BLaER1 (cell line): ENCODE results near the gene TNPO2.

Source experiments
- H3K27ac ChIP-seq: shearing (Covaris generic); formaldehyde crosslinking; 2 replicates; pipeline ENCODE4 v1.8.1; 2022
- H3K27me3 ChIP-seq: shearing (Covaris generic); formaldehyde crosslinking; 2 replicates; pipeline ENCODE4 v1.8.1; 2022
- H3K36me3 ChIP-seq: shearing (Covaris generic); formaldehyde crosslinking; 2 replicates; pipeline ENCODE4 v1.8.1; 2022
- H3K4me1 ChIP-seq: shearing (Covaris generic); formaldehyde crosslinking; 2 replicates; pipeline ENCODE4 v1.8.1; 2022
- H3K4me2 ChIP-seq: shearing (Covaris generic); formaldehyde crosslinking; 2 replicates; pipeline ENCODE4 v1.8.1; 2022
- H3K4me3 ChIP-seq: shearing (Covaris generic); formaldehyde crosslinking; 2 replicates; pipeline ENCODE4 v1.8.1; 2022
- H3K9ac ChIP-seq: shearing (Covaris generic); formaldehyde crosslinking; 2 replicates; pipeline ENCODE4 v1.8.1; 2022
- H3K9me3 ChIP-seq: shearing (Covaris generic); formaldehyde crosslinking; 2 replicates; pipeline ENCODE4 v1.8.1; 2022
- H4K20me1 ChIP-seq: shearing (Covaris generic); formaldehyde crosslinking; 2 replicates; pipeline ENCODE4 v1.8.1; 2022
- Cebpa-rat ChIP-seq: shearing (Covaris generic); IDR thresholded peaks from 2 replicates; pipeline ENCODE4 v1.8.1; 2022

Gene TNPO2

GRCh38 chr19:12664406-12665280 is 59.1 kb downstream of the TNPO2 start:
- no peaks in the 10 kb centered on the region for H3K27me3 ChIP-seq
- no peaks in the 10 kb centered on the region for H3K9me3 ChIP-seq
- peak overlapping the region; percentile 88 for H3K4me2 ChIP-seq
- H4K20me1 ChIP-seq, result peaks cover 6% of the 10 kb centered on the region; the same call in 1 of the 2 replicates
- peaks cover 54% of the 10 kb centered on the region for H3K36me3 ChIP-seq
- no peak for TF ChIP-seq Cebpa-rat
- peak overlapping the region; percentile 87 for H3K9ac ChIP-seq
- H3K4me3 ChIP-seq, result peak overlapping the region; percentile 90
- H3K4me1 ChIP-seq, result peaks cover 42% of the 10 kb centered on the region
- H3K27ac ChIP-seq, result peak overlapping the region; percentile 76

GRCh38 chr19:12660980-12661379 is 62.8 kb downstream of the TNPO2 start:
- Histone ChIP-seq H3K4me3 (no peak overlapping the region), H3K9me3 (no peaks in the 10 kb centered on the region), H3K36me3 (peaks cover 90% of the 10 kb centered on the region), H4K20me1 (no peaks in the 10 kb centered on the region), H3K27me3 (no peaks in the 10 kb centered on the region), H3K4me1 (peaks cover 20% of the 10 kb centered on the region), H3K9ac (no peak overlapping the region), H3K4me2 (no peak overlapping the region), H3K27ac (no peak overlapping the region)
- no peak for TF ChIP-seq Cebpa-rat

- no peaks in the 10 kb centered on the region for H3K9me3 ChIP-seq
- H3K4me2 ChIP-seq, result no peak overlapping the region
- no peaks in the 10 kb centered on the region for H3K4me1 ChIP-seq
- no peak for TF ChIP-seq Cebpa-rat
- no peaks in the 10 kb centered on the region for H4K20me1 ChIP-seq
- H3K36me3 ChIP-seq, result peaks cover 99% of the 10 kb centered on the region
- no peaks in the 10 kb centered on the region for H3K27me3 ChIP-seq
- H3K4me3 ChIP-seq, result no peak overlapping the region
- no peak overlapping the region for H3K9ac ChIP-seq
- no peak overlapping the region for H3K27ac ChIP-seq
Measured at GRCh38 chr19:12657966-12658365, 65.8 kb downstream of the TNPO2 start.

- TF ChIP-seq Cebpa-rat, result no peak
- H3K27ac ChIP-seq, result no peak overlapping the region
- H3K9ac ChIP-seq, result no peak overlapping the region
Measured at GRCh38 chr19:12656899-12657571, 66.7 kb downstream of the TNPO2 start.

GRCh38 chr19:12655546-12655945 is 68.2 kb downstream of the TNPO2 start:
- H3K4me2 ChIP-seq, result no peak overlapping the region
- no peaks in the 10 kb centered on the region for H3K27me3 ChIP-seq
- no peak for TF ChIP-seq Cebpa-rat

More at GRCh38 chr19:12656899-12657571, 66.7 kb downstream of the TNPO2 start:
- Histone ChIP-seq H4K20me1 (no peaks in the 10 kb centered on the region), H3K4me3 (no peak overlapping the region), H3K27me3 (no peaks in the 10 kb centered on the region), H3K4me1 (no peaks in the 10 kb centered on the region), H3K36me3 (peaks cover 99% of the 10 kb centered on the region), H3K4me2 (no peak overlapping the region), H3K9me3 (no peaks in the 10 kb centered on the region)

GRCh38 chr19:12652219-12652618 is 71.5 kb downstream of the TNPO2 start:
- H4K20me1 ChIP-seq, result no peaks in the 10 kb centered on the region
- peaks cover 84% of the 10 kb centered on the region for H3K36me3 ChIP-seq

More at GRCh38 chr19:12655546-12655945, 68.2 kb downstream of the TNPO2 start:
- Histone ChIP-seq H3K36me3 (peaks cover 98% of the 10 kb centered on the region), H4K20me1 (no peaks in the 10 kb centered on the region), H3K27ac (no peak overlapping the region), H3K9me3 (no peaks in the 10 kb centered on the region), H3K4me3 (no peak overlapping the region), H3K9ac (no peak overlapping the region), H3K4me1 (no peaks in the 10 kb centered on the region)

GRCh38 chr19:12649941-12650340 is 73.8 kb downstream of the TNPO2 start:
- Histone ChIP-seq H3K27me3 (no peaks in the 10 kb centered on the region), H3K27ac (no peak overlapping the region), H3K4me3 (no peak overlapping the region), H3K4me2 (no peak overlapping the region), H4K20me1 (no peaks in the 10 kb centered on the region), H3K9ac (no peak overlapping the region), H3K9me3 (no peaks in the 10 kb centered on the region), H3K4me1 (peaks cover 13% of the 10 kb centered on the region), H3K36me3 (peaks cover 80% of the 10 kb centered on the region)
- TF ChIP-seq Cebpa-rat, result no peak

More at GRCh38 chr19:12652219-12652618, 71.5 kb downstream of the TNPO2 start:
- H3K9ac ChIP-seq, result no peak overlapping the region
- H3K4me1 ChIP-seq, result peaks cover 3% of the 10 kb centered on the region
- H3K9me3 ChIP-seq, result no peaks in the 10 kb centered on the region
- no peak overlapping the region for H3K4me2 ChIP-seq
- H3K4me3 ChIP-seq, result no peak overlapping the region
- no peak for TF ChIP-seq Cebpa-rat
- H3K27me3 ChIP-seq, result no peaks in the 10 kb centered on the region
- no peak overlapping the region for H3K27ac ChIP-seq
